GM18870 (cell line): ENCODE data around the gene KRCC1.

Experiments
- ATAC-seq: cut with Tn5 transposase; IDR thresholded peaks from one replicate; pipeline ENCODE4 v1.9.1; 2021; ENCODE audit warnings: moderate library complexity; ENCODE audit not compliant: unreplicated experiment

Gene KRCC1

DNA sequence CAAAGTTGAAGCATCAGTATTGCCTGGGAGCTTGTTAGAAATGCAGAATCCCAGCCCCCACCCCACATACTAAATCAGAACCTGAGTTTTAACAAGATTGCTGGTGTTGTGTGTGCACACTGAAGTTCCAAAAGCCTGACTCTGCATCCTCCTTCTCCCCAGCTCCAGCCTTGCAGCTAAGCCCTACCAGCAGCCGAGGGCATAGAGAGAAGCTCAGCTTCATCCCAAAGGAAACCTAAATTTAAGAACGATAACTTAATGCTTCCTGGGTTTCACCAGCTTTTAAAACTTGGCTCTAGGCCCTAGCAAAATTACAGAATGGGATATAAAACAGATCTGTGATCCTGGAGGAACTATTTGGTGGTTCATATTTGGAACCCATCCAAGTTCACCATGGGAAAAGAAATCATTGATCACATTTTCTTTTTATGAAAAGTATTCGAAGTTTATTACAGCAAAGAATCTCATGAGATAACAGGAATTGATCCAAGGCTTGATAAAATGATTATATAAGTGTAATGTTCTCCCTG, 23.1 kb upstream of the KRCC1 start:
- ATAC-seq = no peak

DNA sequence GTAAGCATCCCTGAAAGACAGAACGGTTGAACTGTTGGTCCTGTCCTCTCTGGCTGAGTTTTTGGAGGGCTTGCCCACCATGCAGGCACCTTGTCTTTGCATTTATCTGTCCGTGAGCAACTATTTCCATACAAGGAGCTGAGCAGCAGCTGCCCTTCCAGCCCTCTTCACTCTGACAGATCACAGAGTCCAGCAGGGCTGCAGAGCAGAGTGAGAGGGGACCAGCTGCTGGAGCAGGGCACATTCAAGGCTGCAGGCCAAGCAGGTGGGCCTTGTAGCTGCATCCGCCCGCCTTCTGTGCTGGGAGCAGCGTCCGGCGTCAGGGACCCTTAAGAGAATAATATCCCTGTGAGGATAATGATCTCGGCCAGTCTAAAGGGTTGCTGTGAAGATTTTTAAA, 21.5 kb upstream of the KRCC1 start:
- no peak for ATAC-seq

GRCh38 chr2:88074854-88075292, 19.3 kb upstream of the KRCC1 start:
- ATAC-seq = no peak

- no peak for ATAC-seq
These were observed 18.6 kb upstream of the KRCC1 start for GRCh38 chr2:88074150-88074549.

DNA sequence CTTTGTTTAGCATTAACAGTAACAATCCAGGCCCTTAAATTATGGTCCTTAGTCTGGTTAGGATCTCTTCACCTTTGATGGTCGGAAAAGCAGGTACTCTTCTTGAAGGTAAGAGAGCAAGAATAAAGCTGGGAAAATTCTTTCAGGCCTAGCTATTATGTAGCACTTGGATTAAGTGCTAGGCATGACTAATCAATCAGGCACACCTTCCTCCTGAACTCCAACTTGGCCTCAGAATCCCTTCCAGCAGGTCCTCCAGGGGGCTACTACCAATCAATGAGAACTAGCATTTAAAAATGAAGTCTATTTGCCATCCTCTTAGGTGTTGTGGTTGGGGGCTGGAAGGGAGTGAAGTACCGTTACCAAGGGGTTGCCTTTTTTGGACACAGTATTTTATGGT, 15.8 kb upstream of the KRCC1 start:
- no peak for ATAC-seq

DNA sequence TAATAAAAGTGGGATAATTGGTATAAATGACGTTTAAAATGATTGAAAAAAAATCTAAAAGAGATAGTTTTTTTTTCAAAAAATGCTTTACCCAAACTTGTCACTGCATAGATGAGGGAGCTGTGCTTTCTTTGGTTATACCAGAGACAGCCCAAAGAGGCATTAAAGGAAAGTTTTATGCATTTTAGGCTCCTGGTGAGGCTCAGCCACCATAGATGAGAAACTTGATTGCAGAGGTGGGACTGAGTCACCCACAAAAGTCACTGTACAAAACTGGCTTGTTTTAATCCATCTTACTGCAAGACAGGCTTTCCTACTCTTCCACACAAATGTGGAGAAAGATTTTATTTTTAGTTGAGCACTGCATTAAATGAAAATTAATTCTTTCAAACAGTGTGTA, 14.5 kb upstream of the KRCC1 start:
- no peak for ATAC-seq

DNA sequence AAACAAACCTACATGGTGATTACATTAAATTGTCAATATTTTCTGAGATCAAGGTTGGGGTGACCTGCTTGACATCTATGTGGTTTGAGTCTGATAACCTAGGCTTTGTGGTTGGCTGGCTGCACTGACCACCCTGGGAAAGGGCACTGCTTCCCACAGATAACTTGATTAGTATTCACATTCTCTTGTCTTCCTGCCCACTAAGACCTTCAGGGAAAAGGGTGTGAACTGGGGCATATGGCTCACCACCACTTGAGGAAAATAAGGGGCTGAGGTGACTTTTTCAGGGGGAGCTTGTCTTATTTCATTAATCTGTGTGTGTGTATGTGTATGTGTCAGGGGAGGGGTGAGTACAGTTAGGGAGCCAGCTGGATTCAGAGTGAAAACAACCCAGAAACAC, 13.5 kb upstream of the KRCC1 start:
- ATAC-seq = no peak

DNA sequence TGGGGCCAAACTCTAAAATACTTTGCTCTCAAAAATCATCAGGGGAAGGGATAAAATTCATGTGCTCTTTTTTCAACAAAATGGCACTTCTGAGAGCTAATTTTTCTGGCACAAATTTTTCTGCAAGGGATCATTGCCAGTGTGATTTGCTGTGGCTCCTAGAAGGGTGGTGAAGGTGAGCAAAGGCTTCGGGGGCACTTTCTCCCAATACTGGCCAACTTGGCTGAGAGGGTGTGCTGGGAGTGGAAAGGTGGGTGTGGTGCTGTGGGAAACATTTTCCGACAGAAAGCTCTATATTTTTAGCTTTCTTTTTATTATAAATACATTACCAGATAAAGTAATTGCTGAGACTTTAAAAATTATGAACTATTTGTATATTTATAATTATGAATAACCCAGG, 12.5 kb upstream of the KRCC1 start:
- ATAC-seq = no peak

- no peak for ATAC-seq
These were observed 12.0 kb upstream of the KRCC1 start, which contains the start of gene SMYD1 for GRCh38 chr2:88067598-88067997. TSS of gene SMYD1 (plus strand) at chr2:88067825. CDS start at chr2:88067865, 40 bp downstream.

DNA sequence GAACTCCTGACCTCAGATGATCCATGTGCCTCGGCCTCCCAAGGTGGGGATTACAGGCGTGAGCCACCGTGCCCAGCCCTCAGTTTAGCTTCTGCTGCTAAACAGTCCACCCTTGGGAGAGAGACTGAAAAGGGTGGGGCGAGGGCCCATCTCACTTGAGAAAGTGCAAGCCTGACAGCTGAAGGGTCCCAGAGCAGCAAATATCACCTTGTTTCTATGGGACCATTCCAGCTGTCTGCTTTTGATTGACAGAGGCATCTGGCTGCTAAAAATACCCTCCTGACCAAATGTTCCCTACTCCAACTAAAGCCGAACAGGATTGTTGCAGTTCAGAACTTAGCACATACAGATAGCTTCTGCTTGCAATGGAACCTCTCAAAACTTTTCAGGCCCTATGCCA, 11.6 kb upstream of the KRCC1 start:
- no peak for ATAC-seq

DNA sequence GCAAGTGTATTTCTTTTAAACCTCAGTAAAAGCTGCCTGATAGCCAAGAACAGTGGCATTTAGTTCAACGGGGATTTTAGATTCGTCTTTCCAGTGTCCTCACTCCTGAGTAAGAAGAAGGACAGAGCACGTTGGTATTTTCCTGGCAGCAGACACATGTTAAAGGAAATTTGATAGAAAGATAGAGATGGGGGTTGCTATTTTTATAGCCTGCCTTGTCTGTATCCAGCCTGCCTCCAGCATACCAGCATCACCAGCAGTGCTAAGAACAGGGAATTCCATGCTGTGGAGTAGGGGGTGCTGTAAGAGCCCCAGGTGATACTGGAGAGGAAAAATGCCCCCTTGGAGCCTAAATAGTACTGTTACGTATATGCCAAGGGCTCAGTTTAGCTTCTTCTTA, 11.0 kb upstream of the KRCC1 start:
- ATAC-seq = no peak

DNA sequence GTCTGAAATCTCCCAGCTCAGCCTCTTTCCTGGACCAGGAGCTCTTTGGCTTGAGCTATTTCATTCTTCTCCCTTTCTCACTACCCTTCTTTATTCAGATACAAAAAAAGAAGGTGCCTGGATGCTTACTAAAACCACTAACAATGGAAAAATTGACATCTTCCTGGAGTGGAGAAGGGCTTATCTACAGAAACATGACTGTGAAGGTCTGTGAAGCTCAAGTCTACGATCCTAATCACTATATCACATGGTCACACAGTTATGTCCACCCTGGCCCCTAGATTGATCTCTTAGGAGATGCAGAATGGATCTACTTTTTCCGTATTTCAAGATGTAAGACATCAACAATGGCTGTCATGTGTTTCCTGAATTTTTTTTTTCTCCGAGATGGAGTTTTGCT, 5.7 kb upstream of the KRCC1 start:
- ATAC-seq = no peak

- ATAC-seq = no peak
These were observed 5.3 kb upstream of the KRCC1 start for GRCh38 chr2:88060907-88061275.

- ATAC-seq = peak; percentile 46
These were observed 4.7 kb upstream of the KRCC1 start for GRCh38 chr2:88059979-88060906.

DNA sequence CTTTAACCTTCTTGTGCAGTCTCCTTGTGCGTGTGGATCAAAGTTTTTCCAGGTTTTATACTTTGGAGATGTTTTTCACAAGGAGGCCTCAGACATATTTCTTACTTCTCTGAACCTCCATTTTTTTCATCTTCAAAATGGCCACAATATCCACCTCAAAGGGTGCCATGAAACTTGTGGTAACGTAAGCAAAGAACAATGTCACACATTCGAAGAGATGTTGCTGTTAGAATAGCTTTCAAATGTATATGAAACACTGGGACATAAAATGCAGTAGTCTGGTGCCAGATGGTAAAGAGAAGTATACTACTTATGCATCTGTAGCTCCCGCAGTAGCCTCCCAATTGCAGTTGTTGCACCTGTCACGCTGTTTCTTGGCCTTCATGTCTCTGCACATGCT, 2.6 kb upstream of the KRCC1 start:
- no peak for ATAC-seq

GRCh38 chr2:88057437-88057844, 1.9 kb upstream of the KRCC1 start:
- ATAC-seq = no peak

DNA sequence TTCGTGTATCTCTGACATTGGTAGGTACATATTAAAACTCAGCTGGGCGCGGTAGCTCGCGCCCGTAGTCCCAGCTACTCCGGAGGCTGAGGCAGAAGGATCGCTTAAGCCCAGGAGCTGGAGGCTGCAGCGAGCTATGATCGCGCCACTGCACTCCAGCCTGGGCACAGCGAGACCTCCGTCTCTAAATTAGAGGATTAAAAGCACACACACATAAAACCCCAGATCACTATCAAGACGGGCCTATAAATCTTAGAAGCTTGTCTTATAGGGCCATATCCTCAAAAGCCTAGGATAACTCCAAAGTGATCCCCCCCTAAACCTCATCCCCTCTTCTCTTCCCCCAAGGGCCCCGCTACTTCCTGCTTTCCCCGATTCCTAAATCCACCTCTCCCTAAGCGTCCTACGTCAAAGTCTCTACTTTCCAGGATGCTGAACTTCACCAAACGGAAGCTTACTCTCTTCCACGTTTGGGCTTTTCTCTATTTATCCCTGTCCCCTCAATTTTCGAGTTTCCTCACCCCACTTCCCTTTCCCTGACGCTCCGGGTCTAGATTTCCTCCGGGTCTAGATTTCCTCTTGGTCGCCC, 707 bp downstream of the KRCC1 start:
- ATAC-seq = no peak

DNA sequence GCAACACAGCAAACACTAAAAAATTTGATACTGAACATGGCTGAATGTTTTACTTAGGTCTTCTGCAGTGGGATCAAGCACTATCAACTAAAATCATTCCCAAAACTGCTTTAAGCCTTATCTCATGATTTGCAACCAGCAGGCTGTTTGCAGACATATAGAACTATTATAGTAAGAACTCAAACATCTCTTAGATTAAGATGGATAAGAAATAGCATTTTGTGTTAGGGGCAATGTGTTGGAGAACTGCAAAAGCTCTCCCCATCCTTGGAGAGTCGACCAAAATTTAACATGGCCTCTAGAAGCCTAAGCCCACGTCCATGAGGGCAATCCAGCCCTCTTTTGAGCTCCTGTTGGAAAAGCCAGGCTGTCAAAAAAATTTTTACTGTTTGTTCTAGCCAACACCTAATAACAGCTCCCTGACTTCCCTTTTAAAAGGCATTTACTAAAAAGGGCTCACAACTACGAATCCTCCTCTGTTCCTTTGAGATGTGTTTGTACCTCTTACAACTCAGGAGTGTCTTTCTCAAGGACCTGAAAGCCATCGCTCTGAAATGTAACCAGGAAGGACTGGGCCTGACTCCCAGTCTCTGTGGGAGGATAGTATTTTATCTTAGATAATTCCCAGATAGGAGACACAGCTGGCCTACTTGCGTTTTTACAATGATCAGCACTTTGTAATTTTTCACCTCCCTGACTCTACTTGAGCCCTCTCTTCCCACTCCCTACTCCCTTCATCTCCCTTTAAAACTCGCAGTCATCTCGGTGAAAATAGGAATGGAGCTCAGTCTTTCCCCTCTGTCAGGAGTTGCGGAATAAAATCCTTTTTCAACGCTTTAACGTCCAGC, 1.4 kb downstream of the KRCC1 start:
- no peak for ATAC-seq

DNA sequence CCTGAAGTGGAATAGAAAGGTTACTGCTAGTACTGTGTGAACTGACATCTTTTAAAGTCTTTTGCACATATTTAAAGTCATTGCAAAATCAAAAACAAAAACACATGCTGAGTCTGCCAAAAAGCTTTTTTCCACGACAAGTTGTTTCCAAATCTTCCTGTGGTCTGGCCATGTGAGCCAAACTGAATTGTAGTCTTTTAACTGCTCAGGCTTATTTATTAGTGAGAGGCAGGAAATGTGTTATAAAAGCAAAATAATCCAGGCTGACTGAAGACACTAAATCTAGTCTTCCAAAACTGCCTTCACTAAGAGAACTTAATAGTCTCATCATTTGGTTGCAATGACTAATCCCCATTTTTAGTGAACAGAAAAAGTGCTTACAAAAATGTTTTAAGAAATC, 2.3 kb downstream of the KRCC1 start:
- no peak for ATAC-seq

DNA sequence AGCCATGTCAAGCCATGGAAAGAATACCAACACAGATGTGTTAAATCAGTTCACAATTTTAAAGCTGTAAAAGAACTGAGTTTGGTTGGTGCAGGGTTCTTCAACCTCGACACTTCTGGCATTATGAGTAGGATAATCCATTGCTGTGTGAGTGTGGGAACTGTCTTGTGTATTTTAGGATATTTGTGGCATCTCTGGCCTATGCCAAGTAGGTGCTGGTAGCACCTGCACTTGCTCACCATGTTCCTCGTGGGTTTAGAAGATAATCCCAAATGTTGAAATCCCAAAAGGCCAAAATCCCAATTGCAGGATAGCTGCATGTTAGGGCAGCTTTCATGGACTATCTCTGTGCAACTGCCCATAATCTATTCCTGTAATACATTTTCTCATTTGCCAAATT, 3.8 kb downstream of the KRCC1 start:
- ATAC-seq = no peak

DNA sequence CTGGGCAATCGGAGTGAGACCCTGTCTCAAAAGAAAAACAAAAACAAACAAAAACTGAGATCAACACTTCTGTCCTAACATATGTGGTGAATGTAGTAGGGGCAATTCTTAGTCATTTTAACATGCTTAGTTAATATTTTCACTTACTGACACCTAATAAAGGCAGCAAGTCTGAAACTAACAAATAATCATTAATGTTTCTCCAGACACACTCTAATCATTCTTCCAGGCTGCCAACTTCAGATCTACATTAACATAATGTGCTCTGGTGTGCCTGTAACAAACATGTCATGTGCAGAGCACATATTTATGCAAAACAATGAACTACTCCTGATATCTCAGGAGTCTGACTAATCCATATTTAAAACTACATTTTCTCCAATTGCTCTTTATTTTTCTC, 6.0 kb downstream of the KRCC1 start:
- peak; percentile 42 for ATAC-seq
